ENCODE measurements around the gene PPA1. TPM values are rescaled to one million over a fixed set of nuclear protein-coding genes. Genes with fewer than 3 reads are reported as not detected.
A peak's percentile ranks its signal among the peaks of the same experiment; 100 is the strongest.

The PPA1 gene
- total RNA-seq, 1 donor from 2014 or later: 67.4 TPM

GRCh38 chr10:70268376-70268775, 35.1 kb upstream of the PPA1 start:
- Mint-ChIP-seq H3K27ac (ENCODE audit: unreplicated experiment) (no peak overlapping the region), H3K27me3 (ENCODE audit: low read depth) (peaks cover 2% of the 10 kb centered on the region), H3K4me3 (ENCODE audit: unreplicated experiment) (no peak overlapping the region), H3K4me1 (ENCODE audit: low read depth) (peaks cover 11% of the 10 kb centered on the region), H3K9me3 (ENCODE audit: low read depth) (no peaks in the 10 kb centered on the region), H3K36me3 (ENCODE audit: low read depth) (no peaks in the 10 kb centered on the region)
- DNase-seq (ENCODE audit: low spot score): no peak
- TF ChIP-seq CTCF (IDR thresholded peaks at IDR 0.05): no peak

- H3K36me3 Mint-ChIP-seq (ENCODE audit: low read depth): no peaks in the 10 kb centered on the region
- no peaks in the 10 kb centered on the region for H3K9me3 Mint-ChIP-seq (ENCODE audit: low read depth)
- peak; percentile 61 for TF ChIP-seq CTCF (IDR thresholded peaks at IDR 0.05)
- DNase-seq (ENCODE audit: low spot score): no peak
- no peak overlapping the region for H3K4me3 Mint-ChIP-seq (ENCODE audit: unreplicated experiment)
- H3K27me3 Mint-ChIP-seq (ENCODE audit: low read depth): peaks cover 2% of the 10 kb centered on the region
- peaks cover 11% of the 10 kb centered on the region for H3K4me1 Mint-ChIP-seq (ENCODE audit: low read depth)
- H3K27ac Mint-ChIP-seq (ENCODE audit: unreplicated experiment): peak overlapping the region; percentile 89
Observed at GRCh38 chr10:70267161-70267933, 34.1 kb upstream of the PPA1 start.

DNA sequence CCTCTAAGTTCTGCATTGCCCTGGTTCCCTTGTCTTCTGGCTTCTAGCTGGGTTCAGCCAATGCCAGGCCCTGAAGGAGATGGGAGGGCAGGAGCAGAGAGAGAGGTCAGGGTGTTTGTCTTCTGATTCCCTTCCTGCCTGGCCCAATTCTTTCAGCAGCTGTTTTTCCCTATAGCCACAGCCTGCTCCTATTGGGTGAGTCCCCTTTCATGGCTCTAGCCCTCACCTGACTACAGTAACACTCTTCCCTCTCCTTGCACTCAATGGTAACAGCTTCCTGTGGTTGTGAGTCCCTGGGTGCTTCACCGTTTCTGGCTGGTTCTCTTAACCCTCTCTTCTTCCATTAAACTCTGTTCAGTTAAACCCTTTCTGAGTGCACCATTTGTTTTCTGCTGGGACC, 33.5 kb upstream of the PPA1 start:
- peak overlapping the region; percentile 89 for H3K27ac Mint-ChIP-seq (ENCODE audit: unreplicated experiment)
- H3K27me3 Mint-ChIP-seq (ENCODE audit: low read depth): peaks cover 2% of the 10 kb centered on the region
- no peaks in the 10 kb centered on the region for H3K36me3 Mint-ChIP-seq (ENCODE audit: low read depth)
- peaks cover 11% of the 10 kb centered on the region for H3K4me1 Mint-ChIP-seq (ENCODE audit: low read depth)
- DNase-seq (ENCODE audit: low spot score): no peak
- no peak for TF ChIP-seq CTCF (IDR thresholded peaks at IDR 0.05)
- no peak overlapping the region for H3K4me3 Mint-ChIP-seq (ENCODE audit: unreplicated experiment)
- no peaks in the 10 kb centered on the region for H3K9me3 Mint-ChIP-seq (ENCODE audit: low read depth)

DNA sequence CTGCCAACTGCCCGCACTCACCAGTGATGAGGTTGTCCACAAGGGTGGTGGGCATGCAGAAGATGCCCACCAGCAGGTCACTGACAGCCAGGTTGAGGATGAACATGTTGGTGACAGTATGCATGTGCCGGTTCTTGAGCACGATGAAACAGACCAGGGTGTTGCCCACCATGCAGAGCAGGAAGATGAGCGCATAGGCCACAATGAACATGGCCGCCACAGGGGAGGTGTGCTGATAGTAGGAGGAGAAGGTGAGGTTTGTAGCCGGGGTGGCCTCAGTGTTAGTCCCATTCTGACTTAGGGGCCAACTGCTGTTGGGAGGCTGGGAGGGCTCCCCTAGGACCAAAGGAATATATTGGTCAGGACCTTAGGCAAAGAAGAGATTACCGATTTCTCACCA, 32.8 kb upstream of the PPA1 start:
- no peak for TF ChIP-seq CTCF (IDR thresholded peaks at IDR 0.05)
- H3K27ac Mint-ChIP-seq (ENCODE audit: unreplicated experiment): no peak overlapping the region
- peaks cover 3% of the 10 kb centered on the region for H3K9me3 Mint-ChIP-seq (ENCODE audit: low read depth)
- DNase-seq (ENCODE audit: low spot score): no peak
- H3K4me1 Mint-ChIP-seq (ENCODE audit: low read depth): peaks cover 11% of the 10 kb centered on the region
- H3K27me3 Mint-ChIP-seq (ENCODE audit: low read depth): peaks cover 2% of the 10 kb centered on the region
- no peaks in the 10 kb centered on the region for H3K36me3 Mint-ChIP-seq (ENCODE audit: low read depth)
- no peak overlapping the region for H3K4me3 Mint-ChIP-seq (ENCODE audit: unreplicated experiment)

GRCh38 chr10:70265032-70265689, 31.9 kb upstream of the PPA1 start:
- Mint-ChIP-seq H3K9me3 (ENCODE audit: low read depth) (peaks cover 3% of the 10 kb centered on the region), H3K4me1 (ENCODE audit: low read depth) (peaks cover 11% of the 10 kb centered on the region), H3K27me3 (ENCODE audit: low read depth) (peaks cover 2% of the 10 kb centered on the region), H3K4me3 (ENCODE audit: unreplicated experiment) (no peak overlapping the region), H3K36me3 (ENCODE audit: low read depth) (no peaks in the 10 kb centered on the region), H3K27ac (ENCODE audit: unreplicated experiment) (no peak overlapping the region)
- peak; percentile 50 for TF ChIP-seq CTCF (IDR thresholded peaks at IDR 0.05)
- no peak for DNase-seq (ENCODE audit: low spot score)
